ENCODE data around the gene RNF224. TPM values are rescaled to one million over a fixed set of nuclear protein-coding genes. Genes with fewer than 3 reads are reported as not detected.
A peak's percentile ranks its signal among the peaks of the same experiment; 100 is the strongest.

Gene RNF224
- total and polyA plus RNA-seq, 2 of the 13 experiments (the other 11 are each of a cell fraction or from before 2014, with no cell fraction given) = 0.09 TPM; not detected in 1

DNA sequence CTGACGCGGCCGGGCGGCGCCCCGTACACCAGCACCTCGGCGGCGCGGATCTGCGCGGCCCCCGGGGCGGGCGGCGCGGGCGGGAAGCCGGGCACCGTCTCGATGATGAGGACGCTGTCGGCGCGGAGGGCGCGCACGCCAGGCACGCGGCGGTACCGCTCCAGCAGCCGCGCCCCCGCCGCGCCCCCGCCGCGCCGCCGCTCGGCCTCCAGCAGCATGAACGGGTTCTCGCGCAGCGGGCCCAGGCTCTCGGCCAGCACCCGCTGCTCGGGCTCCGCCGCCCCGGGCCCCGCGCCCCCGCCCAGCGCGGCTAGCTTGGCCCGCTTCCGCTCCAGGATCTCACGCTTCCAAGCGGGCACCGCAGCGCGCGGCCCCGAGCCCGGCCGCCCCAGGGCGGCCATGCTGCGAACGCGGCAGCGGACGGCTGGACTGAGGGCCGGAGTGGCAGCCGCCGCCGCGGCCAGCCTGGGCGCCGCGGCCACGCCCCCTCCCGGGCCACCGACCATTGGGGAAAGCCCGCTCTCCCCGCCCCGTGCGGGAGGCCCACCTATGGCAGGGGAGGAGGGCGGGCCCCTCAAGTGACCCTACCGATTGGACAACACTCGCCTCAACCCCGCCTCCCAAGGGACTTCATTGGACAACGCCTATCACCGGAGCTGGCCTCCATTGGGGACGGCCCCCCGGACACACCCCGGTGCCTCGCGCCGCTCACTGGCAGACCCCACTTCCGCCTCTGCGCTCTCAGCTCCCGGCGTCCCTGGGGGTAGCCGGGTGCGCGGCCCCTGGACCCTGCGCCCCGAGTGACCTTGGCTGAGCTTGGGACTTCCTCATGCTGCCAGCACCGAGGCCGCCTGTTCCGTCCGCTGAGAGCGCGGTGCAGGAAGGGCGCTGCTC, 26.7 kb upstream of the RNF224 start, which contains the start of gene TPRN (continued):
- TF ChIP-seq REST (IDR thresholded peaks at IDR 0.05; ENCODE audit: borderline replicate concordance in 1 of 2, low read depth in 1 of 2, low read length in 2 of 2) = peak in 1 of 2 experiments; percentile 73; a peak in 1 of 4 replicates
- no peak for TF ChIP-seq ZNF510 (CRISPR knock-in tag; IDR thresholded peaks at IDR 0.05; ENCODE audit: low read depth)
- TF ChIP-seq HNF1B (CRISPR knock-in tag; IDR thresholded peaks at IDR 0.05) = peak; percentile 92
- peak; percentile 25 for TF ChIP-seq ZEB1 (IDR thresholded peaks at IDR 0.05; ENCODE audit: insufficient replicate concordance, low read depth)
- TF ChIP-seq, protein P1, sequence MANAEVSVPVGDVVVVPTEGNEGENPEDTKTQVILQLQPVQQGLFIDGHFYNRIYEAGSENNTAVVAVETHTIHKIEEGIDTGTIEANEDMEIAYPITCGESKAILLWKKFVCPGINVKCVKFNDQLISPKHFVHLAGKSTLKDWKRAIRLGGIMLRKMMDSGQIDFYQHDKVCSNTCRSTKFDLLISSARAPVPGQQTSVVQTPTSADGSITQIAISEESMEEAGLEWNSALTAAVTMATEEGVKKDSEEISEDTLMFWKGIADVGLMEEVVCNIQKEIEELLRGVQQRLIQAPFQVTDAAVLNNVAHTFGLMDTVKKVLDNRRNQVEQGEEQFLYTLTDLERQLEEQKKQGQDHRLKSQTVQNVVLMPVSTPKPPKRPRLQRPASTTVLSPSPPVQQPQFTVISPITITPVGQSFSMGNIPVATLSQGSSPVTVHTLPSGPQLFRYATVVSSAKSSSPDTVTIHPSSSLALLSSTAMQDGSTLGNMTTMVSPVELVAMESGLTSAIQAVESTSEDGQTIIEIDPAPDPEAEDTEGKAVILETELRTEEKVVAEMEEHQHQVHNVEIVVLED (CRISPR knock-in tag; IDR thresholded peaks at IDR 0.05; ENCODE audit: borderline replicate concordance) = peak; percentile 83
- peak; percentile 70 for TF ChIP-seq PRDM10 (CRISPR knock-in tag; IDR thresholded peaks at IDR 0.05; ENCODE audit: low read depth)
- peak; percentile 84; the same call in 1 of the 2 replicates for TF ChIP-seq ZNF501 (CRISPR knock-in tag; IDR thresholded peaks at IDR 0.05)
- peak; percentile 86; the same call in 1 of the 2 replicates for TF ChIP-seq ZBTB38 (CRISPR knock-in tag; IDR thresholded peaks at IDR 0.05)
- TF ChIP-seq, protein P2, sequence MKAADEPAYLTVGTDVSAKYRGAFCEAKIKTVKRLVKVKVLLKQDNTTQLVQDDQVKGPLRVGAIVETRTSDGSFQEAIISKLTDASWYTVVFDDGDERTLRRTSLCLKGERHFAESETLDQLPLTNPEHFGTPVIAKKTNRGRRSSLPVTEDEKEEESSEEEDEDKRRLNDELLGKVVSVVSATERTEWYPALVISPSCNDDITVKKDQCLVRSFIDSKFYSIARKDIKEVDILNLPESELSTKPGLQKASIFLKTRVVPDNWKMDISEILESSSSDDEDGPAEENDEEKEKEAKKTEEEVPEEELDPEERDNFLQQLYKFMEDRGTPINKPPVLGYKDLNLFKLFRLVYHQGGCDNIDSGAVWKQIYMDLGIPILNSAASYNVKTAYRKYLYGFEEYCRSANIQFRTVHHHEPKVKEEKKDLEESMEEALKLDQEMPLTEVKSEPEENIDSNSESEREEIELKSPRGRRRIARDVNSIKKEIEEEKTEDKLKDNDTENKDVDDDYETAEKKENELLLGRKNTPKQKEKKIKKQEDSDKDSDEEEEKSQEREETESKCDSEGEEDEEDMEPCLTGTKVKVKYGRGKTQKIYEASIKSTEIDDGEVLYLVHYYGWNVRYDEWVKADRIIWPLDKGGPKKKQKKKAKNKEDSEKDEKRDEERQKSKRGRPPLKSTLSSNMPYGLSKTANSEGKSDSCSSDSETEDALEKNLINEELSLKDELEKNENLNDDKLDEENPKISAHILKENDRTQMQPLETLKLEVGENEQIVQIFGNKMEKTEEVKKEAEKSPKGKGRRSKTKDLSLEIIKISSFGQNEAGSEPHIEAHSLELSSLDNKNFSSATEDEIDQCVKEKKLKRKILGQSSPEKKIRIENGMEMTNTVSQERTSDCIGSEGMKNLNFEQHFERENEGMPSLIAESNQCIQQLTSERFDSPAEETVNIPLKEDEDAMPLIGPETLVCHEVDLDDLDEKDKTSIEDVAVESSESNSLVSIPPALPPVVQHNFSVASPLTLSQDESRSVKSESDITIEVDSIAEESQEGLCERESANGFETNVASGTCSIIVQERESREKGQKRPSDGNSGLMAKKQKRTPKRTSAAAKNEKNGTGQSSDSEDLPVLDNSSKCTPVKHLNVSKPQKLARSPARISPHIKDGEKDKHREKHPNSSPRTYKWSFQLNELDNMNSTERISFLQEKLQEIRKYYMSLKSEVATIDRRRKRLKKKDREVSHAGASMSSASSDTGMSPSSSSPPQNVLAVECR (CRISPR knock-in tag; IDR thresholded peaks at IDR 0.05; ENCODE audit: borderline replicate concordance) = peak; percentile 96
- no peak for TF ChIP-seq ZBTB42 (CRISPR knock-in tag; IDR thresholded peaks at IDR 0.05)
- TF ChIP-seq ZNF816 (CRISPR knock-in tag; IDR thresholded peaks at IDR 0.05; ENCODE audit: borderline replicate concordance) = no peak
